Aorta (tissue), 5 donors: ENCODE data around the gene GSTM5. TPM values are rescaled to one million over a fixed set of nuclear protein-coding genes. Genes with fewer than 3 reads are reported as not detected.
"Not testable (repeated sequence)": the region's sequence is repeated elsewhere in the genome, so short reads cannot be mapped to it uniquely, and the experiment has no call there.

Experiments
- ATAC-seq: fragments of 200-7000 bp; cut with Tn5 transposase; one replicate; pipeline ENCODE4 v1.9.1; 2022; ENCODE audit warnings: moderate library complexity; ENCODE audit not compliant: low FRiP score
- DNase-seq, 2 donors: peaks; one replicate each; pipeline ENCODE4 v3.0.0-alpha.2; 2020
- H3K27ac ChIP-seq, 2 donors: one replicate each; pipeline ENCODE4 v1.5.1; 2013; ENCODE audit warnings: low read length in 2 of 2, mild to moderate bottlenecking in 2 of 2, moderate library complexity in 2 of 2, control low read depth in 1 of 2, inconsistent platforms in 1 of 2, low read depth in 1 of 2
- H3K27me3 ChIP-seq, 2 donors: one replicate each; pipeline ENCODE4 v1.6.1; 2013; ENCODE audit warnings: control low read depth in 1 of 2, low read length in 1 of 2, mild to moderate bottlenecking in 1 of 2, moderate library complexity in 1 of 2; ENCODE audit not compliant: insufficient read depth in 2 of 2, control insufficient read depth in 1 of 2
- H3K36me3 ChIP-seq, 2 donors: one replicate each; pipeline ENCODE4 v1.6.1; 2013; ENCODE audit warnings: control low read depth in 1 of 2, low read length in 1 of 2, mild to moderate bottlenecking in 1 of 2; ENCODE audit not compliant: insufficient read depth in 2 of 2, control insufficient read depth in 1 of 2
- H3K4me1 ChIP-seq, 2 donors: one replicate each; pipeline ENCODE4 v1.6.1; 2013; ENCODE audit warnings: low read length in 2 of 2, control low read depth in 1 of 2, mild to moderate bottlenecking in 1 of 2, moderate library complexity in 1 of 2; ENCODE audit not compliant: insufficient read depth in 2 of 2, control insufficient read depth in 1 of 2
- H3K4me3 ChIP-seq, 2 donors: one replicate each; pipeline ENCODE4 v1.5.1; 2013; ENCODE audit warnings: low read length in 2 of 2, control low read depth in 1 of 2, mild to moderate bottlenecking in 1 of 2
- H3K9me3 ChIP-seq: one replicate; pipeline ENCODE4 v1.6.1; 2013; ENCODE audit warnings: mild to moderate bottlenecking, low read length; ENCODE audit not compliant: control insufficient read depth
- WGBS, 2 donors: extraction: QIAGEN DNeasy Blood & Tissue Kit; methylation state at CpG; one replicate each; pipeline ENCODE4 v1.1.7; 2013; 5-methylcytosine and 5-hydroxymethylcytosine counted together
- intact Hi-C, 2 donors: fragments of 100-400 bp; cut with DNase I; formaldehyde crosslinking; loops; one replicate each; pipeline versions ENCODE4 v1.14.2 to v1.15.0; 2022
- polyA plus RNA-seq, 2 donors: library from polyadenylated mRNA; stranded (reverse); fragments of 200-250 nt; gene quantifications; one replicate each; pipeline ENCODE4 v1.2.3, GENCODE V29; 2013
- total RNA-seq, 2 donors: library from RNA; stranded (reverse); fragmentation: NEBNext Ultra II Directional; extraction: Animal tissue kit (Norgen Biotek cat#: 25700); gene quantifications; one replicate each; pipeline ENCODE4 v1.2.1, GENCODE V29; 2021
- donor health status: healthy with polysubstance abuse.
- donor health status: Bipolar disorder and iron deficiency.
- donor health status: DM: no; HTN: no; CAD: no.
- donor health status: DM: no; HTN: no; CAD: no.
- donor health status: DM: yes; HTN: yes; CAD: no.

GSTM5 gene
- total and polyA plus RNA-seq, 4 donors: 5.7 to 23.4 (median 9.7) TPM

DNA sequence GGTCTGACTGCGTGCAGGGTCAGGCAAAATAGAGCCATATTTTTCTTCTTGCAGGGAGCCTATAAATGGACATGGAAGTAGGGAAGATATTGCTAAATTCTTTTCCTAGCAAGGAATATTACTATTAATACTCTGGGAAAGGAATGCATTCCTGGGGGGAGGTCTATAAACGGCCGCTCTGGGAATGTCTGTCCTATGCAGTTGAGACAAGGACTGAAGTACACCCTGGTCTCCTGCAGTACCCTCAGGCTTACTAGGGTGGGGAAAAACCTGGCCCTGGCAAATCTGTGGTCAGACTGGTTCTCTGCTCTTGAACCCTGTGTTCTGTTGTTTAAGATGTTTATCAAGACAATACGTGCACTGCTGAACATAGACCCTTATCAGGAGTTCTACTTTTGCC is 3.1 kb upstream of the GSTM5 start:
- H3K4me1 ChIP-seq, H3K4me3 ChIP-seq, H3K27me3 ChIP-seq, DNase-seq, ATAC-seq, intact Hi-C loops, H3K27ac ChIP-seq, H3K9me3 ChIP-seq, H3K36me3 ChIP-seq: not testable (repeated sequence)
- WGBS, 2 donors: 64 to 74% methylated on average over 4 of the region's 4 CpGs

DNA sequence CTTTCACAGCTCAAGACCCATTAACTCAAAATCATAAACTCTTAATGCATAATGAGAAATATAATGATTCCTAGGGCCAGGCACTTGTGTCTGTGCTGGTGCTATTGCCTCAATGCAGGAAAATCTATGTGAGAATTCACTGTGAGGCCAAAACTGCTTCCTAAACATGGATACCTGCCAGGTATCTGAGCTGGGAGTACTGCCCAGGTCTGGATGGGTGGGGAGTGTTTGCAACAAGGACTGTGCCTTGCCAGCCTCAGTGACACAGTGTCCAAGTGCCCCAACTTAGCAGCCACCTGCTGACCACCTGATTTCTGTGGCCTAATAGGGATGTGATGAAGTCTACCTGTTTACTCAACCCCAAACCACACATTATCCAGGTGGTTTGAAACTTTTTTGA is 2.2 kb upstream of the GSTM5 start:
- H3K9me3 ChIP-seq, ATAC-seq, intact Hi-C loops, H3K4me3 ChIP-seq, DNase-seq, H3K27ac ChIP-seq, H3K36me3 ChIP-seq, H3K4me1 ChIP-seq, H3K27me3 ChIP-seq: not testable (repeated sequence)

DNA sequence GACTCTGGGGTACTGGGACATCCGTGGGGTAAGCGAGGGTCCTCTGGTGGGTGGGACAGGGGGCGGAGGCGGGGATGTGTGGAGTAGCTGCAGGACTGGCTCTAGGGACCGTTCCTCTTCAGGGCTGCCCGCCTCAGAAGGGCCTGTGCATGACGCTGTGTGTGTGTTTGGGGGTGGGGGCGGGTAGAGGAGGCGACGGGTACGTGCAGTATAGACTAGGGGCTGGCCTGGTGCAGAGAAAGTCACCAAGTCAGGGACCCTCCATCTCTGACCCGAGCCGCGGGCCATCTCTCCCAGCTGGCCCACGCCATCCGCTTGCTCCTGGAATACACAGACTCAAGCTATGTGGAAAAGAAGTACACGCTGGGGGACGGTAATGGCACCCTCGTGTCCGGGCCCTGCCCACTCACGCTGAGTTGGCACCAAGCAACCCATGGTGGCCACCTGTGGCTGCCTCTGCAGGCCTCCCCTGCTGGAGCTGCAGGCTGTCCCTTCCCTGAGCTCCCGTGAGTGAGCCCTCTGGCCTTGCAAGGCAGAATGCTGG is 342 bp downstream of the GSTM5 start:
- ATAC-seq (peak; percentile 59), DNase-seq (no peak)
- intact Hi-C loops: no loop called here
- Histone ChIP-seq H3K9me3 (no peaks in the 10 kb centered on the region), H3K36me3 (no peaks in the 10 kb centered on the region), H3K27ac (no peak overlapping the region), H3K4me1 (no peaks in the 10 kb centered on the region), H3K27me3 (no peaks in the 10 kb centered on the region), H3K4me3 (peak overlapping the region in 1 of 2 donors; percentile 43)
- WGBS, 2 donors: 40 to 51% methylated on average over 22 of the region's 22 CpGs

DNA sequence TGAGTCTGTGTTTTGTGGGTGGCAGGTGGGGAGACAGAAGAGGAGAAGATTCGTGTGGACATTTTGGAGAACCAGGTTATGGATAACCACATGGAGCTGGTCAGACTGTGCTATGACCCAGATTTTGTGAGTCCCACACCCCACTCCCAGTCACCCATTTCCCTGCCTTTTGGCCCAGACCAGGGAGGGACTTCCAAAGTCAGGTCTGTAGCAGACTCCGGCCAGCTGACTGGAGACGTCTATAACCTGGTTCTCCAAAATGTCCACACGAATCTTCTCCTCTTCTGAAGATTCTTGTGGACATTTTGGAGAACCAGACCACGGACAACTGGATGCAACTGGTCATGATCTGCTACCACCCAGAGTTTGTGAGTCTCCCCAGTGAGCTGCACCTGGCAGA is 1.6 kb downstream of the GSTM5 start:
- Histone ChIP-seq H3K9me3 (no peaks in the 10 kb centered on the region), H3K4me1 (no peaks in the 10 kb centered on the region), H3K4me3 (no peak overlapping the region), H3K27me3 (no peaks in the 10 kb centered on the region), H3K36me3 (no peaks in the 10 kb centered on the region), H3K27ac (no peak overlapping the region)
- DNase-seq: no peak
- no peak for ATAC-seq
- WGBS, 2 donors: 93 to 95% methylated on average over 5 of the region's 5 CpGs
- intact Hi-C loops: no loop called here

DNA sequence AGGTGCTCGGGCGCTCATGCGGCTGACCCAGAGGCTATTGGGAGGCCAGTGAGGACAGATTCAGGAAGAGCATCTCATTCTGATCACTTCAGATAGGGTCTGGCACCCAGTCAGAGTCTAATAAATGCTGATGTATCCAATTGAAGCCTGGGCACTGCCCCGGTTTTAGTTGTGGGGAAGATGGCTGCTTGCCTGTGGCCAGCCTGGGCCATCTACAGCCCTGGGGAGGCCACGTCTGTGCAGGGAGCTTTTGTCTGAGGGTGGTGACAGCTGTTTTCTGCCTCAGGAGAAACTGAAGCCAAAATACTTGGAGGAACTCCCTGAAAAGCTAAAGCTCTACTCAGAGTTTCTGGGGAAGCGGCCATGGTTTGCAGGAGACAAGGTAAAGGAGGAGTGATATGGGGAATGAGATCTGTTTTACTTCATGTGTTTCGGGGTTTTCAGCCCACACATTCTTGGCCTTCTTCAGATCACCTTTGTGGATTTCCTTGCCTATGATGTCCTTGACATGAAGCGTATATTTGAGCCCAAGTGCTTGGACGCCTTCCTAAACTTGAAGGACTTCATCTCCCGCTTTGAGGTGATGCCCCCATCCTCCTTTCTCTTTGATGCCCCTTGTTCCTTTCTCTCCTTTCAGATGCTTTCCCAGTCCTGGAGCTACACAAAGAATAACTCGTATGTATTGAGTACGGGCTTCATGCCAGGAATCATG is 2.8 kb downstream of the GSTM5 start:
- Histone ChIP-seq H3K27ac (no peak overlapping the region), H3K27me3 (no peaks in the 10 kb centered on the region), H3K4me1 (no peaks in the 10 kb centered on the region), H3K4me3 (no peak overlapping the region), H3K36me3 (no peaks in the 10 kb centered on the region), H3K9me3 (no peaks in the 10 kb centered on the region)
- 89 to 92% methylated on average over 12 of the region's 12 CpGs for WGBS, 2 donors
- ATAC-seq: no peak
- no peak for DNase-seq
- intact Hi-C loops: no loop called here

DNA sequence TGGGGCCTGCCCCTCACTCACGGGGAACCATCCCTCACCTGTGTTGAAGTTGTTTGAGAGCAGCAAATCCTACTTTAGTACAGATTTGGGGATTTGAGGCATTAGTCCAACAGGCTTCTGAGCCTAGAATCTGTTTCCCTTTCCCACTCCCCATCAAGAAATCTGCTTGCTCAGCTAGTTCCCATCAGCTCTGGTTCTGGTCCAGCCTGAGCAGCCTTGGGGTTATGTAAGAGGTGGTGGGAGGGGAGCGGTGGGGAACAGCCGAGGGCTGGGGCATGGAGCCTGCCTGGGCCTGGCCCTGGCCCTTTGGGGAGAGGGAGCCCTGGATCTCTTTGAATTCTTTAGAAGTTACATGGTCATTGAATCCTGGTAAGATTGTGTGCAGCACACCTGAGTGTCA is 4.1 kb downstream of the GSTM5 start:
- intact Hi-C loops: no loop called here

DNA sequence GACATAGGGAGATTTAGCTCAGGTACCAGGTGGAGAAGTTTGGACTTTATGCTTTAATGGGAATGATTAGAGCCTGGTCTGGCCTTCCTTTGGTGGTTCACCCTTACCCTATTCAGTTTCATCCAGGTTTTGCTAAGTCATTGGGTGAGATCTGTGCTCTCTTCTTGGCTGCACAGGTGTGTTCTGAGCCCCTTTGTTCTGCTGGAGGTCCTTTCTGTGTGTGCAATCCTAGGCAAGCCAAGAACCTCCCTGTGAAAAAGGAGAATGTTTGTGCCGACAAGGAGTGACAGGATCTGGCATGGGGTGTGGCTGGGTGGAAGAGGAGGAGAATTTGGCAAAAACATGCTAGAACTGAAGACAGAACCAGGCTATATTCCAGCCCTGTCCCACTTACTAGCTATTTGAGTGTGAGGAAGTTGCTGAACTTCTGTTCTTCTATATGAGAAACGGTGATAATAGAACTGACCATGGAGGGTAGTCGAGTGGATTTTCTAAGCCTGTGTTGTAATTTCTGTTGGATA is 4.6 kb downstream of the GSTM5 start:
- no peaks in the 10 kb centered on the region for H3K9me3 ChIP-seq
- ATAC-seq (no peak), DNase-seq (no peak)
- intact Hi-C loops: no loop called here
- no peak overlapping the region for H3K4me3 ChIP-seq
- WGBS, 2 donors: 73 to 77% methylated on average over 3 of the region's 3 CpGs
- no peak overlapping the region for H3K27ac ChIP-seq
- no peaks in the 10 kb centered on the region for H3K27me3 ChIP-seq
- no peaks in the 10 kb centered on the region for H3K36me3 ChIP-seq
- H3K4me1 ChIP-seq: no peaks in the 10 kb centered on the region

More for the DNA sequence above, 4.1 kb downstream of the GSTM5 start:
- no peak overlapping the region for H3K4me3 ChIP-seq
- H3K27ac ChIP-seq: no peak overlapping the region
- no peaks in the 10 kb centered on the region for H3K36me3 ChIP-seq
- ATAC-seq (no peak), DNase-seq (no peak)
- no peaks in the 10 kb centered on the region for H3K9me3 ChIP-seq
- H3K4me1 ChIP-seq: no peaks in the 10 kb centered on the region
- WGBS, 2 donors: 93% methylated on average over 3 of the region's 3 CpGs
- no peaks in the 10 kb centered on the region for H3K27me3 ChIP-seq

DNA sequence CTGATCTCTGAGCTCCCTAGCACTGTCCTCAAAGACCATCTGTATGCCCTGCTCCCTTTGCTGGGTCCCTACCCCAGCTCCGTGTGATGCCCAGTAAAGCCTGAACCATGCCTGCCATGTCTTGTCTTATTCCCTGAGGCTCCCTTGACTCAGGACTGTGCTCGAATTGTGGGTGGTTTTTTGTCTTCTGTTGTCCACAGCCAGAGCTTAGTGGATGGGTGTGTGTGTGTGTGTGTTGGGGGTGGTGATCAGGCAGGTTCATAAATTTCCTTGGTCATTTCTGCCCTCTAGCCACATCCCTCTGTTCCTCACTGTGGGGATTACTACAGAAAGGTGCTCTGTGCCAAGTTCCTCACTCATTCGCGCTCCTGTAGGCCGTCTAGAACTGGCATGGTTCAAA is 5.7 kb downstream of the GSTM5 start:
- Histone ChIP-seq H3K36me3 (no peaks in the 10 kb centered on the region), H3K27me3 (no peaks in the 10 kb centered on the region), H3K4me3 (no peak overlapping the region), H3K4me1 (no peaks in the 10 kb centered on the region), H3K9me3 (no peaks in the 10 kb centered on the region), H3K27ac (no peak overlapping the region)
- intact Hi-C loops: no loop called here
- ATAC-seq (no peak), DNase-seq (no peak)
- 89 to 91% methylated on average over 5 of the region's 5 CpGs for WGBS, 2 donors

DNA sequence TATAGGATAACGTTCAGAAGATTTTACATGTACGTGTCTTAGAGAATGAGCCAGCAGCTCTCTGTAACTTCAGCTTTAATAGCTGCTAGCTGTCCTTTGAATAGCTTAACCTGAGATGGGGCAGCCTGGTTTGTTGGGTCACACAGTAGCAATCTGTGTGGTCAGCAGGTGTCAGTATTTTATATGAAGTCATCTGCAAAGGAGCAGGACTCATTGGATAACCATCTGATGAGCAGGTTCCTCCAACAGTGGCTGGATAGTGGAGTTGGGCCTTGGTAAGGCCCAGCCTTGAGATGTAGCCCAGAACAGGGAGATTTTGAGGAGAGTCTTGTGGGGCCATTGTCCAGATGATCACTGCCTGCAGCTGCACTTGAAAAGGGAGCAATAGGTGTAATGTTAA is 6.4 kb downstream of the GSTM5 start:
- H3K4me1 ChIP-seq: no peaks in the 10 kb centered on the region
- no peaks in the 10 kb centered on the region for H3K36me3 ChIP-seq
- DNase-seq: no peak
- peaks cover 1% of the 10 kb centered on the region for H3K9me3 ChIP-seq
- 90 to 96% methylated on average over 2 of the region's 2 CpGs for WGBS, 2 donors
- no peak overlapping the region for H3K4me3 ChIP-seq
- no peak overlapping the region for H3K27ac ChIP-seq
- no peak for ATAC-seq
- intact Hi-C loops: no loop called here
- H3K27me3 ChIP-seq: no peaks in the 10 kb centered on the region
